A549 (cell line): ENCODE measurements around the gene COX14. TPM values are rescaled to one million over a fixed set of nuclear protein-coding genes. Genes with fewer than 3 reads are reported as not detected.
A peak's percentile ranks its signal among the peaks of the same experiment; 100 is the strongest.

Experiments used
- ATAC-seq, 2 experiments: fragments of 200-7000 bp in 1 of 2; fragments of >200 bp in 1 of 2; cut with Nextera tagmentation in 1 of 2; cut with Tn5 transposase in 1 of 2; 3 replicates each; pipeline versions ENCODE4 v1.8.0 to v1.9.1; 2018 to 2020; ENCODE audit warnings: mild to moderate bottlenecking in 1 of 2, moderate library complexity in 1 of 2
- CTCF ChIA-PET: fragments of 300-600 bp; sonication (Branson Sonifier 250); formaldehyde crosslinking; extraction: SDS; loops from one replicate; lab custom pipeline; 2021; ENCODE audit warnings: antibody characterized with exemption, inconsistent platforms; lab: Yijun Ruan, JAX
- POLR2A ChIA-PET: fragments of 350-600 bp; formaldehyde crosslinking; extraction: SDS; loops from one replicate; lab custom pipeline; 2021; ENCODE audit warnings: antibody characterized with exemption, inconsistent platforms; lab: Yijun Ruan, JAX
- DNase-seq, 2 experiments: peaks; one replicate each; pipeline versions ENCODE4 v3.0.0 to v3.0.0-alpha.2; 2011 to 2016; ENCODE audit warnings: low read depth in 1 of 2, low spot score in 1 of 2
- FAIRE-seq: peaks from 2 replicates; lab custom pipeline; 2011; peaks lifted over from hg19 to GRCh38; lab: Jason Lieb, UNC
- H3K27ac ChIP-seq, 2 experiments: fragments of >200 bp; sonication (Bioruptor Twin); formaldehyde crosslinking; 3 replicates each; pipeline ENCODE4 v1.5.1; 2016 to 2017
- H3K4me1 ChIP-seq: fragments of >200 bp; sonication (Bioruptor Twin); formaldehyde crosslinking; 3 replicates; pipeline ENCODE4 v1.6.1; 2016
- H3K4me2 ChIP-seq: fragments of >200 bp; sonication (Bioruptor Twin); formaldehyde crosslinking; 3 replicates; pipeline ENCODE4 v1.6.1; 2016
- H3K4me3 ChIP-seq: fragments of >200 bp; sonication (Bioruptor Twin); formaldehyde crosslinking; 3 replicates; pipeline ENCODE4 v1.5.1; 2016
- H3K9me3 ChIP-seq: fragments of >200 bp; sonication (Bioruptor Twin); formaldehyde crosslinking; 3 replicates; pipeline ENCODE4 v1.6.1; 2016
- BCL3 ChIP-seq: fragments of >200 bp; sonication (Bioruptor Twin); formaldehyde crosslinking; IDR thresholded peaks from 3 replicates; pipeline ENCODE4 v1.6.1; 2016
- BHLHE40 ChIP-seq: IDR thresholded peaks from 2 replicates; pipeline ENCODE4 v1.6.1; 2012; ENCODE audit warnings: low read depth, low read length, inconsistent platforms
- CBX2 ChIP-seq: fragments of 200-600 bp; sonication (generic); IDR thresholded peaks from 2 replicates; pipeline ENCODE4 v1.6.1; 2016; ENCODE audit warnings: low read depth, mild to moderate bottlenecking, borderline replicate concordance
- CBX8 ChIP-seq: fragments of 200-600 bp; sonication (generic); IDR thresholded peaks from 2 replicates; pipeline ENCODE4 v1.6.1; 2016
- CEBPB ChIP-seq, 2 experiments: fragments of >200 bp in 1 of 2; sonication (Bioruptor Twin) in 1 of 2; formaldehyde crosslinking in 1 of 2; IDR thresholded peaks; 2 replicates each; pipeline ENCODE4 v1.6.1; 2012 to 2016
- EP300 ChIP-seq, 2 experiments: fragments of >200 bp; sonication (Bioruptor Twin); formaldehyde crosslinking; IDR thresholded peaks; 2 replicates in 1 of 2; 3 replicates in 1 of 2; pipeline ENCODE4 v1.6.1; 2016 to 2017
- FOSB ChIP-seq: fragments of 250-450 bp; sonication (Bioruptor Pico); IDR thresholded peaks from 2 replicates; pipeline ENCODE4 v1.5.0; 2020; ENCODE audit warnings: mild to moderate bottlenecking, moderate library complexity
- FOSL2 ChIP-seq, 2 experiments: fragments of 450-650 bp in 1 of 2; fragments of >200 bp in 1 of 2; sonication (Bioruptor Twin) in 1 of 2; formaldehyde crosslinking; IDR thresholded peaks; 2 replicates each; pipeline versions ENCODE4 v1.5.0 to v1.6.1; 2016 to 2020; ENCODE audit warnings: mild to moderate bottlenecking in 1 of 2, moderate library complexity in 1 of 2
- GATA3 ChIP-seq: IDR thresholded peaks from 2 replicates; pipeline ENCODE4 v1.6.1; 2012; ENCODE audit warnings: borderline replicate concordance
- HOXA7 ChIP-seq: fragments of 250-450 bp; sonication (Bioruptor Pico); IDR thresholded peaks from 2 replicates; pipeline ENCODE4 v1.5.0; 2020; ENCODE audit warnings: mild to moderate bottlenecking, moderate library complexity
- HOXB5 ChIP-seq: fragments of 250-450 bp; sonication (Bioruptor Pico); IDR thresholded peaks from 2 replicates; pipeline ENCODE4 v1.5.0; 2020; ENCODE audit warnings: mild to moderate bottlenecking, moderate library complexity
- MYC ChIP-seq: IDR thresholded peaks from 2 replicates; pipeline ENCODE4 v1.6.1; 2012; ENCODE audit warnings: mild to moderate bottlenecking, inconsistent platforms, low read length, improper control_type of control experiment, borderline replicate concordance
- PBX3 ChIP-seq: IDR thresholded peaks from 2 replicates; pipeline ENCODE4 v1.6.1; 2012
- PHF8 ChIP-seq: fragments of 200-600 bp; sonication (generic); IDR thresholded peaks from 2 replicates; pipeline ENCODE4 v1.6.1; 2016; ENCODE audit warnings: low read depth, mild to moderate bottlenecking, antibody characterized with exemption, moderate library complexity, borderline replicate concordance
- POLR2A ChIP-seq: IDR thresholded peaks from 2 replicates; pipeline ENCODE4 v1.6.1; 2012; ENCODE audit warnings: mild to moderate bottlenecking, low read length
- REST ChIP-seq: fragments of 200-600 bp; sonication (generic); IDR thresholded peaks from 2 replicates; pipeline ENCODE4 v1.6.1; 2016; ENCODE audit warnings: antibody characterized with exemption, mild to moderate bottlenecking, moderate library complexity
- TP53 ChIP-seq: fragments of 250-450 bp; sonication (Bioruptor Pico); IDR thresholded peaks from 2 replicates; pipeline ENCODE4 v1.5.0; 2021; ENCODE audit warnings: mild to moderate bottlenecking, moderate library complexity
- ZSCAN20 ChIP-seq: fragments of 250-450 bp; sonication (Bioruptor Pico); IDR thresholded peaks from 2 replicates; pipeline ENCODE4 v1.8.0; 2022; ENCODE audit warnings: mild to moderate bottlenecking, moderate library complexity
- WGBS: methylation state at CpG from one replicate; pipeline ENCODE4 v1.1.6; 2017; ENCODE audit errors: missing lambda C conversion rate; 5-methylcytosine and 5-hydroxymethylcytosine counted together
- polyA plus RNA-seq, 4 experiments: library from polyadenylated mRNA; depleted of rRNA in 3 of 4; stranded (reverse); fragments of >200 nt; fragmentation: RNase III in 1 of 4; extraction: RNeasy Plus Mini Kit Qiagen cat#74134 plus additional on column Dnase treatment in 1 of 4; gene quantifications; 2 replicates in 3 of 4; 3 replicates in 1 of 4; pipeline ENCODE4 v1.2.3, GENCODE V29; 2011 to 2017

The COX14 gene
- polyA plus RNA-seq, 2 of the 4 experiments (the other 2 are of a cell fraction): 93.3 to 134 TPM

- H3K4me1 ChIP-seq: peaks cover 39% of the 10 kb centered on the region
- no peak for DNase-seq
- H3K4me2 ChIP-seq: no peak overlapping the region
- FAIRE-seq: no peak
- TF ChIP-seq HOXB5 (CRISPR knock-in tag) (no peak), REST (peak; percentile 36; the same call in 1 of the 2 replicates)
- 94% methylated on average over 5 of the region's 5 CpGs for WGBS
- no peak overlapping the region for H3K4me3 ChIP-seq
- POLR2A ChIA-PET: no interaction called here
- CTCF ChIA-PET: interaction anchor here (1.2 to 33.6 kb wide), 8 partner anchors 9 to 559 kb away, joined by 3 to 708 read pairs (median 32); partner anchors contain the start of genes AQP5, AQP6, COX14 and GPD1
- no peak overlapping the region for H3K27ac ChIP-seq
- ATAC-seq: no peak
- H3K9me3 ChIP-seq: no peaks in the 10 kb centered on the region
These were observed 32.3 kb upstream of the COX14 start for GRCh38 chr12:50079771-50080170.

- CTCF ChIA-PET: interaction anchor here (0.6 to 33.6 kb wide), 7 partner anchors 11 to 136 kb away, joined by 3 to 708 read pairs (median 32); partner anchors contain the start of genes AQP5, AQP6, COX14 and GPD1
- Histone ChIP-seq H3K27ac (peak overlapping the region; percentile 77 to 99; a peak in 5 of 6 replicates), H3K9me3 (no peaks in the 10 kb centered on the region), H3K4me3 (no peak overlapping the region), H3K4me1 (peaks cover 36% of the 10 kb centered on the region), H3K4me2 (no peak overlapping the region)
- POLR2A ChIA-PET: no interaction called here
- DNase-seq: no peak
- TF ChIP-seq CEBPB (IDR thresholded peaks at IDR 0.05) (no peak), GATA3 (no peak), PHF8 (no peak), MYC (no peak), BHLHE40 (no peak), CBX2 (no peak), FOSL2 (IDR thresholded peaks at IDR 0.05) (no peak), FOSL2 (CRISPR knock-in tag; IDR thresholded peaks at IDR 0.05) (no peak), HOXA7 (CRISPR knock-in tag) (no peak), BCL3 (no peak), ZSCAN20 (CRISPR knock-in tag) (no peak), EP300 (IDR thresholded peaks at IDR 0.05) (no peak)
- WGBS: 93% methylated on average over 44 of the region's 46 CpGs
- no peak for FAIRE-seq
- no peak for ATAC-seq
These were observed 30.8 kb upstream of the COX14 start for GRCh38 chr12:50081096-50081808.

GRCh38 chr12:50082644-50083043 lies 29.4 kb upstream of the COX14 start:
- DNase-seq (peak in 1 of 2 experiments; percentile 89), FAIRE-seq (no peak)
- 14% methylated on average over 7 of the region's 7 CpGs for WGBS
- Histone ChIP-seq H3K27ac (peak overlapping the region; percentile 77 to 99), H3K4me3 (no peak overlapping the region)
- POLR2A ChIA-PET: interaction anchor here (1.4 to 1.5 kb wide), 2 partner anchors 19 to 84 kb away, joined by 4 to 5 read pairs; partner anchors contain the start of gene CERS5
- TF ChIP-seq ZSCAN20 (CRISPR knock-in tag): no peak
- TF ChIP-seq BHLHE40: no peak
- no peak for TF ChIP-seq POLR2A
- no peak for TF ChIP-seq TP53 (CRISPR knock-in tag)
- no peak for TF ChIP-seq PBX3
- TF ChIP-seq CBX8: no peak
- TF ChIP-seq FOSB (CRISPR knock-in tag): no peak
- TF ChIP-seq, all 56 proteins: peak for 0
- H3K4me1 ChIP-seq: peaks cover 36% of the 10 kb centered on the region
- H3K9me3 ChIP-seq: no peaks in the 10 kb centered on the region
- H3K4me2 ChIP-seq: peak overlapping the region; percentile 95
- ATAC-seq: peak; percentile 30 to 44; a peak in 5 of 6 replicates
- CTCF ChIA-PET: interaction anchor here (0.6 to 33.6 kb wide), 14 partner anchors 8 to 342 kb away, joined by 3 to 708 read pairs (median 4); partner anchors contain the start of genes AQP5, AQP6, CERS5 and COX14
